Loucy (cell line): Measurements from ENCODE around the gene RAB7A.

ENCODE experiments used
- H2AFZ ChIP-seq: fragments of 200-600 bp; sonication (generic); 2 replicates; pipeline ENCODE4 v1.6.0; 2016; ENCODE audit warnings: antibody characterized with exemption, mild to moderate bottlenecking, low read length, moderate library complexity
- H3F3A ChIP-seq: fragments of 200-600 bp; 2 replicates; pipeline ENCODE4 v1.6.0; 2016; ENCODE audit warnings: antibody characterized with exemption, low read depth, mild to moderate bottlenecking
- H3K27me3 ChIP-seq: fragments of 200-600 bp; sonication (generic); 2 replicates; pipeline ENCODE4 v1.6.1; 2014; ENCODE audit warnings: low read length, mild to moderate bottlenecking; ENCODE audit not compliant: insufficient read depth, poor library complexity, severe bottlenecking
- H3K36me3 ChIP-seq: fragments of 200-600 bp; sonication (generic); 2 replicates; pipeline ENCODE4 v1.6.1; 2016; ENCODE audit warnings: low read length; ENCODE audit not compliant: insufficient read depth
- H3K4me1 ChIP-seq: fragments of 200-600 bp; sonication (generic); 2 replicates; pipeline ENCODE4 v1.5.1; 2014; ENCODE audit warnings: low read length, mild to moderate bottlenecking; ENCODE audit not compliant: insufficient read depth, poor library complexity, severe bottlenecking
- H3K4me2 ChIP-seq: fragments of 200-600 bp; sonication (generic); 2 replicates; pipeline ENCODE4 v1.6.0; 2014; ENCODE audit warnings: antibody characterized with exemption, low read length, low read depth, mild to moderate bottlenecking; ENCODE audit not compliant: poor library complexity, severe bottlenecking
- H3K4me3 ChIP-seq: fragments of 200-600 bp; sonication (generic); 2 replicates; pipeline ENCODE4 v1.5.1; 2014; ENCODE audit warnings: low read length, mild to moderate bottlenecking, mixed read lengths; ENCODE audit not compliant: poor library complexity, severe bottlenecking
- H3K79me2 ChIP-seq: fragments of 200-600 bp; sonication (generic); 2 replicates; pipeline ENCODE4 v1.6.1; 2014; ENCODE audit warnings: low read length; ENCODE audit not compliant: insufficient read depth
- H3K9ac ChIP-seq: fragments of 200-600 bp; sonication (generic); 2 replicates; pipeline ENCODE4 v1.6.0; 2014; ENCODE audit warnings: mild to moderate bottlenecking, low read depth, low read length, moderate library complexity; ENCODE audit not compliant: poor library complexity, severe bottlenecking
- H3K9me2 ChIP-seq: fragments of 200-600 bp; sonication (generic); replicated peaks from 2 replicates; pipeline ENCODE4 v1.6.1; 2016; ENCODE audit warnings: low read depth, low read length, mixed read lengths
- H3K9me3 ChIP-seq: fragments of 200-600 bp; sonication (generic); 2 replicates; pipeline ENCODE4 v1.6.1; 2014; ENCODE audit warnings: mild to moderate bottlenecking, antibody characterized with exemption, low read length, low read depth; ENCODE audit not compliant: insufficient read depth
- H4K20me1 ChIP-seq: fragments of 200-600 bp; sonication (generic); 2 replicates; pipeline ENCODE4 v1.6.0; 2014; ENCODE audit warnings: antibody characterized with exemption, low read length, mild to moderate bottlenecking; ENCODE audit not compliant: insufficient read depth, poor library complexity, severe bottlenecking
- EZH2phosphoT487 ChIP-seq: fragments of 200-600 bp; IDR thresholded peaks from 2 replicates; pipeline ENCODE4 v1.6.1; 2018; ENCODE audit warnings: antibody characterized with exemption, mild to moderate bottlenecking, moderate library complexity, borderline replicate concordance
- TF ChIP-seq, protein P1 (sequence below): fragments of 200-600 bp; sonication (generic); conservative IDR thresholded peaks from 2 replicates; pipeline ENCODE4 v1.5.1; 2014; ENCODE audit warnings: mild to moderate bottlenecking, antibody characterized with exemption, low read length

RAB7A gene

GRCh38 chr3:128807186-128807830 is 81.3 kb downstream of the RAB7A start:
- no peak overlapping the region for H3K4me2 ChIP-seq
- H3F3A ChIP-seq: no peaks in the 10 kb centered on the region; the same call in 1 of the 2 replicates
- peaks cover 23% of the 10 kb centered on the region for H3K79me2 ChIP-seq
- H3K4me1 ChIP-seq: peaks cover 13% of the 10 kb centered on the region
- H3K9me3 ChIP-seq: no peaks in the 10 kb centered on the region
- no peaks in the 10 kb centered on the region for H3K27me3 ChIP-seq
- H4K20me1 ChIP-seq: peaks cover 21% of the 10 kb centered on the region
- peaks cover 70% of the 10 kb centered on the region; the same call in 1 of the 2 replicates for H3K36me3 ChIP-seq
- no peak overlapping the region for H3K4me3 ChIP-seq
- H2AFZ ChIP-seq: no peak overlapping the region
- H3K9ac ChIP-seq: no peak overlapping the region
- no peaks in the 10 kb centered on the region for H3K9me2 ChIP-seq
- TF ChIP-seq, protein P1, sequence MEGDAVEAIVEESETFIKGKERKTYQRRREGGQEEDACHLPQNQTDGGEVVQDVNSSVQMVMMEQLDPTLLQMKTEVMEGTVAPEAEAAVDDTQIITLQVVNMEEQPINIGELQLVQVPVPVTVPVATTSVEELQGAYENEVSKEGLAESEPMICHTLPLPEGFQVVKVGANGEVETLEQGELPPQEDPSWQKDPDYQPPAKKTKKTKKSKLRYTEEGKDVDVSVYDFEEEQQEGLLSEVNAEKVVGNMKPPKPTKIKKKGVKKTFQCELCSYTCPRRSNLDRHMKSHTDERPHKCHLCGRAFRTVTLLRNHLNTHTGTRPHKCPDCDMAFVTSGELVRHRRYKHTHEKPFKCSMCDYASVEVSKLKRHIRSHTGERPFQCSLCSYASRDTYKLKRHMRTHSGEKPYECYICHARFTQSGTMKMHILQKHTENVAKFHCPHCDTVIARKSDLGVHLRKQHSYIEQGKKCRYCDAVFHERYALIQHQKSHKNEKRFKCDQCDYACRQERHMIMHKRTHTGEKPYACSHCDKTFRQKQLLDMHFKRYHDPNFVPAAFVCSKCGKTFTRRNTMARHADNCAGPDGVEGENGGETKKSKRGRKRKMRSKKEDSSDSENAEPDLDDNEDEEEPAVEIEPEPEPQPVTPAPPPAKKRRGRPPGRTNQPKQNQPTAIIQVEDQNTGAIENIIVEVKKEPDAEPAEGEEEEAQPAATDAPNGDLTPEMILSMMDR: no peak
- TF ChIP-seq EZH2phosphoT487: no peak

- peaks cover 84% of the 10 kb centered on the region; the same call in 1 of the 2 replicates for H3K36me3 ChIP-seq
Measured at GRCh38 chr3:128808672-128809071, 82.7 kb downstream of the RAB7A start.

DNA sequence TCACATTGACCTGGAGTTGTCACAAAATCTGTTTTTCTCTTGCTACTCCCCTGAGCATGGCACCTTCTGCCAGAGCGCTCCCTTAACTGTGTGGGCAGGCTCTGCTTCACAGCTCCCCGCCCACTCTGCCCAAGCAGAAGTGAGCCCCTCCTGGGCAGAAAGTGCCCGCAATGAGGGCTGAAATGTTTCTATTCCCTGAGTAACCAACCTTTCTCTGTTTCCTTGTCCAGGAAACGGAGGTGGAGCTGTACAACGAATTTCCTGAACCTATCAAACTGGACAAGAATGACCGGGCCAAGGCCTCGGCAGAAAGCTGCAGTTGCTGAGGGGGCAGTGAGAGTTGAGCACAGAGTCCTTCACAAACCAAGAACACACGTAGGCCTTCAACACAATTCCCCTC is 87.1 kb downstream of the RAB7A start:
- Histone ChIP-seq H3K9me3 (no peaks in the 10 kb centered on the region), H3K79me2 (no peaks in the 10 kb centered on the region), H4K20me1 (no peaks in the 10 kb centered on the region), H3K27me3 (no peaks in the 10 kb centered on the region), H3F3A (no peaks in the 10 kb centered on the region), H2AFZ (no peak overlapping the region), H3K4me2 (no peak overlapping the region), H3K9me2 (no peaks in the 10 kb centered on the region), H3K4me3 (no peak overlapping the region), H3K9ac (no peak overlapping the region), H3K36me3 (peaks cover 89% of the 10 kb centered on the region), H3K4me1 (no peaks in the 10 kb centered on the region)
- TF ChIP-seq, protein P1: no peak

More at GRCh38 chr3:128808672-128809071, 82.7 kb downstream of the RAB7A start:
- Histone ChIP-seq H3K4me2 (no peak overlapping the region), H4K20me1 (peaks cover 14% of the 10 kb centered on the region), H3F3A (no peaks in the 10 kb centered on the region; the same call in 1 of the 2 replicates), H3K9ac (no peak overlapping the region), H3K9me3 (no peaks in the 10 kb centered on the region), H2AFZ (no peak overlapping the region), H3K9me2 (no peaks in the 10 kb centered on the region), H3K4me1 (peaks cover 10% of the 10 kb centered on the region), H3K27me3 (no peaks in the 10 kb centered on the region), H3K4me3 (no peak overlapping the region), H3K79me2 (peaks cover 23% of the 10 kb centered on the region)
- TF ChIP-seq, protein P1: no peak
- TF ChIP-seq EZH2phosphoT487: no peak
